ENCODE data around the gene TOP2A.

GRCh38 chr17:40457964-40458791 is 40.5 kb upstream of the TOP2A start:
- TF ChIP-seq CTCF (IDR thresholded peaks at IDR 0.05 in 4 of 5, conservative IDR thresholded peaks at IDR 0.05 in 1 of 5) (no peak), POLR2A (IDR thresholded peaks at IDR 0.05) (no peak)
